ENCODE measurements around the gene SLX1A. TPM values are rescaled to one million over a fixed set of nuclear protein-coding genes. Genes with fewer than 3 reads are reported as not detected.
"Not testable (repeated sequence)": the region's sequence is repeated elsewhere in the genome, so short reads cannot be mapped to it uniquely, and the experiment has no call there.

Gene SLX1A
- total RNA-seq, 1 donor from 2014 or later: 36.4 TPM

DNA sequence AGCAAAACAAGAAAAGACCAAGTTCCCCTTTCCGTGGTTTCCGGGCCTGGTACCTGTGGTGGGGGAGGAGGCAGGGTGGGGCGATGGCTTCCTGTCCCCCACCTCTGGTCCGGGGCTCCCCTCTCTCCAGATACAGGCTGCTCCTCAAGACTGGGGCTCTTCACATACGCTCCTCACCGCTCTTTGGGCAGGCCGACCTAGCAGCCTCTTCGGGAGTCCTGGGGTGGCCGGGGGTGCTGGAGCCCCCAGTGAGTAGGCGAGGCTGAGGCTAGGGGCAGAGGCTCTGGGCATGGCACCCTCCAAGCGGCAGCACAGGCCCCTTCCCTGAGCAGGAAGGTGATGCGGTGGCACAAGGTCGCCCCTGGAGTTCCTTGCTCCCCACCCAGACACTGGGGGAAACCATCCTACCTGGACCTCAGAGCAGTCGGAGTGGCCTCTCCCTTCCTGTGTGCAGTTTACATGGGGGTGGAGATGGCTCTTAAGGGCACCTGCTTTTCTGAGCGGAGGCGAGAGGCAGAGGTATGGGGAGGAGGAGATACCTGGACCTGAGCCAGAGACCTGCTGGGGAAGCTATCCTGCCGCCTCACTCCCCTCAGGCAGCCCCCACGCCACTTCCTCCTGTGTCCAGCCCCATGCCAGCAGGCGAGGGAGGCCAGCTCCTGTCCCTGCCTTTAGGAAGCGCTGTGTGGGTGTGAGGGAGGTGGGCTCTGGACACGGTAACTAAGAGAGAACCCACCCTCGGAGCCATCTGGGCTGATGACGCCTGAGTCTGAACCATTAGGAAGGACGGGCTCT is 9.4 kb upstream of the SLX1A start:
- DNase-seq (ENCODE audit: low spot score): peak; percentile 62

DNA sequence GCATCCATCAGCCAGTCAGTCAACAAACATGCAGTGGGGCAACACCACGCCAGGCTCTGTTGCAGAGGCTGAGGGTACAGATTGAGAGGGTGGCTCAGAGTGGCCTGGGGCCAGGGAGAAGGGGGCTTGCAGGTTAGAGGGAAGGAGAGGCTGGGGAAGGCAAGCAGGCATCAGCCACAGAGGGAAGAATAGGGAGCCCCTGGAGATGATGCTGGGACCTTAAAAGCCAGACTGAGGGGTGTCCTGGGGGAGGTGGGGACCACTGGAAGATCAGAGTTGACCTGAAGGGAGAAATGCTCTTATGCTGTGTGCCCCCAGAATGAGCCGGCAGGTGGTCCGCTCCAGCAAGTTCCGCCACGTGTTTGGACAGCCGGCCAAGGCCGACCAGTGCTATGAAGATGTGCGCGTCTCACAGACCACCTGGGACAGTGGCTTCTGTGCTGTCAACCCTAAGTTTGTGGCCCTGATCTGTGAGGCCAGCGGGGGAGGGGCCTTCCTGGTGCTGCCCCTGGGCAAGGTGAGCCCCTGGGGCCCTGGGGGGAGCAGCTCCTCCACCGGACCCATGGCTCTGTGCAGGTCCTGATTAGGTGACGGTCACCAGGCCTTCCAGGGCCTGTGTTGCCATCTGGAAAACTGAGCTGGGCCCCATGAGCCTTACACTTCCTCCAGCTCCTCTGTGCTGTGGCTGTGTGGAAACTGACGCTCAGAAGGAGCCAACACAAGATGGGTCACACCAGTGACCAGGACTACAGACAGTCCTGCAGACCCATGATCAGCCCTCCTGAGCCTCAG is 8.6 kb upstream of the SLX1A start:
- DNase-seq (ENCODE audit: low spot score): peak; percentile 48

DNA sequence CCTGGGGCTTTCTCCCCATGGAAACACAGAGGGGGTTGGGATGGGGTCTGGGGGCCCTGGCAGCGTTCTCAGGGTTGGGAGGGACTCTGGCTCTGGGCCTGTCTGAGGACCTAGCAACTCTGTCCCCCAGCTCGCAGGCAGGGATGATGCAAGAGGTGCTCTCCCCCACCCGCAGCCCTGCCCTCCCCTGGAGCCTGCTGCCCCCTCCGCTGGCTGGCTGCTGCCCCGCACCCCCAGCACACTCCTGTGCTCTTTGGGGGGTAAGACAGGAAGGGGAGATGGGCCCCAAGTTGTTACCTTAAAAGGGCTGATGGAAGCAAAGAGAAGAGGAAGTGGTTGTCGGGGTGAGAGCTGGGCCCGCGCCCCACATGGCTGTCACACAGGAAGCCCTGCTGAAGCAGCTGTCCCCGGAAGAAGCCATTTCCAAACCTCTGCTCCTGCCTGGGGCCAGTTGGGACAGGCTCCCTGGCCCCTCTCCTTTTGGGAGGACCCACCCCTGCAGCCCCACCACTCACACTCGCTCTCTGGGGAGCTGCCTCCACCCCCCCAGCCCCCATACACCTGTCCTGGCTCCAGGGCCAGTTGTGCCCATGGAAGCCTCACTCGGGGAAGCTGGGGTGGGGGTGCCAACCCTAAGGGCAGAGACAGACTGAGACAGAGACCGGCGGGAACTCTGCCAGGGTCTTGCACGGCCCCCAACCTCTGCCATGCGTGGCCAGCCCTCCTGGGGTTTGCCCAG is 7.8 kb upstream of the SLX1A start:
- DNase-seq (ENCODE audit: low spot score): peak; percentile 59

DNA sequence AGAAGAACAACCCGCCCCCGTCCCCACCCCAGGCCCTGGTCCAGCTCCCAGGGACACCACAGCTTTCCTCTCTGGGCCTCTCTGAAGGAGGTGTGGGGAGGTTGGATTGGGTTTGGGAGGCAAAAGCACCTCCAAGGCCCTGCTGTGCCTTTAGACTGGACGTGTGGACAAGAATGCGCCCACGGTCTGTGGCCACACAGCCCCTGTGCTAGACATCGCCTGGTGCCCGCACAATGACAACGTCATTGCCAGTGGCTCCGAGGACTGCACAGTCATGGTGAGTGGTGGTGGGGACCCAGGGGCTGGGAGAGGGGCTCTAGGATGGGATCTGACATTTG is 7.3 kb upstream of the SLX1A start:
- DNase-seq (ENCODE audit: low spot score): no peak

DNA sequence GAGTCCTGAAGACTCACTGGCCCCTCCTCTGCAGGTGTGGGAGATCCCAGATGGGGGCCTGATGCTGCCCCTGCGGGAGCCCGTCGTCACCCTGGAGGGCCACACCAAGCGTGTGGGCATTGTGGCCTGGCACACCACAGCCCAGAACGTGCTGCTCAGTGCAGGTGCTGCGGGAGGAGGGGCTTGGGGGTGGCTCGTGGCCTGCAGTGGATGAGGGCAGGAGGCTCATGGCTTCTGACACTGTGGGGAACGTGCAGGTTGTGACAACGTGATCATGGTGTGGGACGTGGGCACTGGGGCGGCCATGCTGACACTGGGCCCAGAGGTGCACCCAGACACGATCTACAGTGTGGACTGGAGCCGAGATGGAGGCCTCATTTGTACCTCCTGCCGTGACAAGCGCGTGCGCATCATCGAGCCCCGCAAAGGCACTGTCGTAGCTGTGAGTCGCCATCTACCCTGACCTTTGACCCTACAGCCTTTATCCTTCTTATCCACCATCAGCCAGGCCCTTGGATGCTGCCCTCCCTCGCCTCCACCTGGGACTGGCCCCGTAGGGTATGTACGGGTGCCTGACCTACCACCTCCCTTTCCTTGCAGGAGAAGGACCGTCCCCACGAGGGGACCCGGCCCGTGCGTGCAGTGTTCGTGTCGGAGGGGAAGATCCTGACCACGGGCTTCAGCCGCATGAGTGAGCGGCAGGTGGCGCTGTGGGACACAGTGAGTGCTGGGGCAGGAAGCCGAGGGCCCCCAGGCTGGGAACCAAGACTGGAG is 6.7 kb upstream of the SLX1A start:
- peak; percentile 65 for DNase-seq (ENCODE audit: low spot score)

DNA sequence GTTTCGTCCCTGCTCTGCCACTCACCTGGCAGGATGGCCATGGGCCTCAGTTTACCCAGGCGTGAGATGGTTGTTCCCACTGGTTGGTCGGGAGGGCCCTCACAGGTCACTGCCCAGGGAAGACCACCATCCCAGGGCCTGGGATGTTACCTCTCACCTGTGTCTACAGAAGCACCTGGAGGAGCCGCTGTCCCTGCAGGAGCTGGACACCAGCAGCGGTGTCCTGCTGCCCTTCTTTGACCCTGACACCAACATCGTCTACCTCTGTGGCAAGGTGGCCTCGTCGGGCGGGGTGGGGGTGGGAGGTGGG is 6.2 kb upstream of the SLX1A start:
- no peak for DNase-seq (ENCODE audit: low spot score)

DNA sequence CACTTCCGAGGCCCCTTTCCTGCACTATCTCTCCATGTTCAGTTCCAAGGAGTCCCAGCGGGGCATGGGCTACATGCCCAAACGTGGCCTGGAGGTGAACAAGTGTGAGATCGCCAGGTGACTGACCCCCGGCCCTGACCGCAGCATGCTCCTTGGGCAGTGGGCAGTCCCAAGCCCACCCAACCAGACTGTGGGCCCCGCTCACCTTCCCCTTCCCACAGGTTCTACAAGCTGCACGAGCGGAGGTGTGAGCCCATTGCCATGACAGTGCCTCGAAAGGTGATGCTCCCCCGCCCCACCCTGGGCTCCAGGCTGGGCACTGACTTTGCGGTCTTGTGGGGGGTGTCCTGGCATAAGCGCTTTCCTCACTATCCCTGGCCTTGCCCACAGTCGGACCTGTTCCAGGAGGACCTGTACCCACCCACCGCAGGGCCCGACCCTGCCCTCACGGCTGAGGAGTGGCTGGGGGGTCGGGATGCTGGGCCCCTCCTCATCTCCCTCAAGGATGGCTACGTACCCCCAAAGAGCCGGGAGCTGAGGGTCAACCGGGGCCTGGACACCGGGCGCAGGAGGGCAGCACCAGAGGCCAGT is 5.6 kb upstream of the SLX1A start:
- no peak for DNase-seq (ENCODE audit: low spot score)

DNA sequence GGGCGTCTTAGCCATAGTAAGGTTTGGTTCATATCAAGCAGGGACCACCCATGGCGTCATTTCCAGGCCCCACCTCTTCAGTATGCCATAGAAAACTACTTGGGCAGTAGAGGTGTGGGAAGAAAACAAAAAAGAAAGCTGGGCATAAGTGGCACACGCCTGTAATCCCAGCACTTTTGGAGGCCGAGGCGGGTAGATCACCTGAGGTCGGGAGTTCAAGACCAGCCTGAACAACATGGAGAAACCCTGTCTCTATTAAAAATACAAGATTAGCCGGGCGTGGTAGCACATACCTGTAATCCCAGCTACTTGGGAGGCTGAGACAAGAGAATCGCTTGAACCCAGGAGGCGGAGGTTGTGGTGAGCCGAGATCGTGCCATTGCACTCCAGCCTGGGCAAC is 2.5 kb upstream of the SLX1A start:
- not testable (repeated sequence) for DNase-seq (ENCODE audit: low spot score)

DNA sequence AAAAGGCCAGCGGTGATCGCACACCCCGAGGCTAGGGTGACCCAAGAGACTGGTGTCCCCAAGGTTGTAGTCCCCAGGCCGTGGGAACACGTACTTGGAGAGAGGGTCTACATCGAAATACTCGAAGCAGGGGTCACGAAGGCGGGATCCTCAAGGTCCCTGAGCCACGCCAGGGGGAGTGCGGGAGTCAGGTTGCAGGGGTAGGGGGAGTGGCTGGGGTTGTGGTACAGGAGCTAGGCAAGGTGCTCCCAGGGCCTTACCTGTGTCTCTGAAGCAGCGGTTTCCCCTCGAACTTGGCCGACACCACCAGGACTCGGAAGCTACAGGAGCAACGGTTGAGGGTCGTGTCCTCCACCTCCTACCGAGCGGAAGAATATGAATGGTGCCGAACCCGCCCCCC is 577 bp upstream of the SLX1A start:
- not testable (repeated sequence) for DNase-seq (ENCODE audit: low spot score)

DNA sequence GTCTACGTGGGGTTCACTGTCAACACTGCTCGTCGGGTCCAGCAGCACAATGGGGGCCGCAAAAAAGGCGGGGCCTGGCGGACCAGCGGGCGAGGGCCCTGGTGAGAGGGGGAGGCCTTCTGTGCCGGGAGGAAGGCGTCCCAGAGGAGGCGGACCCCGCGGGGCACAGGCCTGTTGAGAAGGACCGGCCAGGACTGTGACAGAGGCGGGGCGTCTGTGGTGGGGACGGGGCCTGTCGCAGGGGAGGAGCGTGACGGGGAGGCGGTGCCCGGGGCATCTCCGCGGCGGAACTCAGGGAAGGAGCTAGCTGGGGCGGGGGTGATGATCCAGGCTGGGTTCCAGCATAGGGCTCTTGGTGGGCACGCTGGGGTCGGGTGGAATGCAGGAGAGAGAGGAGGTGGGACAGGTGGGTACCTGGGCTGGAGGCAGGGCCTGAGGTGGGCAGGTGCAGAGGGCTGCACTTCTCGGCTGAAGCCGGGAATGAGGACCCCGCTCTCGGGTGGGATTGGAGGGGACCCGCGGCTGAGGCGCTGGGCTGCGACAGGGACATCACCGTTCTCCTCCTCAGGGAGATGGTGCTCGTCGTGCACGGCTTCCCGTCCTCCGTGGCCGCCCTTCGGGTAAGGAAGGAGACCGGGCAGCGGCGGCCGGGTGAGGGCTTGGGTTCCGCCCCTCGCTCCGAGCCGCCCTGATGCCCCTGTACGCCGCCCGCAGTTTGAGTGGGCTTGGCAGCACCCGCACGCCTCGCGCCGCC is 674 bp downstream of the SLX1A start:
- DNase-seq (ENCODE audit: low spot score): peak; percentile 42

DNA sequence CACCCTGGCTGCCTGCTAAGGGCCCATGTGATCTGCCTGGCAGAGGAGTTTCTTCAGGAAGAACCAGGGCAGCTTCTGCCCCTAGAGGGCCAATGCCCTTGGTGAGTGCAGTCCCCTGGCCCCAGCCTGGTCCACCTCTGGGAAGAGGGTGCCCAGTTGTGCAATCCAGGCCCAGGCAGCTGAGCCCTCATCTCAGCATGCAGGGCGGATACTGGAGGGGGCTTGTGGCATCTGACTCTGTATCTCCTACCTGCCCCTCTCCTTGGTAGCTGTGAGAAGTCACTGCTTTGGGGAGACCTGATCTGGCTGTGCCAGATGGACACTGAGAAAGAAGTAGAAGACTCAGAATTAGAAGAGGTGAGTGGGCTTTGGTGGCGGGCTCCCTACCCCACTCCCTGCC is 3.3 kb downstream of the SLX1A start:
- DNase-seq (ENCODE audit: low spot score): not testable (repeated sequence)

DNA sequence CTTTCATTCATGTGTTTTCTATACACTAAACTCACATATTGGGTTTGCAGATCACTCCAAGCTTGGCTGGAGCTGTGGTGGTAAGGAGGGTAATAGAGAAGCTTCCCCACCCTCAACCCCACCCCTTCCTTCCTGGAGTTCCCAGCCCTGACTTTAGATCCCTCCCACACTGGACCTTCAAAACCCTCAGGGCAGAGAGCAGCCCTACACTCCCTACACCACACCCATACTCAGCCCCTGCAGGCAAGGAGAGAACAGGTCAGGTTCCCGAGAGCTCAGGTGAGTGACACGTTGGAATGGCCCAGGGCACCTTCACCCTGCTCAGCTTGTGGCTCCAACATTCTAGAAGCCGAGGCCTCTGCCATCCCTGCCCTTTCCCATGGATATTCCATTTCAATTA is 5.4 kb downstream of the SLX1A start, which contains the start of gene SULT1A3:
TSS of gene SULT1A3 (plus strand) at position 207 of the 400 bp plus-strand sequence. CDS start 1,474 bp downstream, outside the sequence.
- not testable (repeated sequence) for DNase-seq (ENCODE audit: low spot score)

DNA sequence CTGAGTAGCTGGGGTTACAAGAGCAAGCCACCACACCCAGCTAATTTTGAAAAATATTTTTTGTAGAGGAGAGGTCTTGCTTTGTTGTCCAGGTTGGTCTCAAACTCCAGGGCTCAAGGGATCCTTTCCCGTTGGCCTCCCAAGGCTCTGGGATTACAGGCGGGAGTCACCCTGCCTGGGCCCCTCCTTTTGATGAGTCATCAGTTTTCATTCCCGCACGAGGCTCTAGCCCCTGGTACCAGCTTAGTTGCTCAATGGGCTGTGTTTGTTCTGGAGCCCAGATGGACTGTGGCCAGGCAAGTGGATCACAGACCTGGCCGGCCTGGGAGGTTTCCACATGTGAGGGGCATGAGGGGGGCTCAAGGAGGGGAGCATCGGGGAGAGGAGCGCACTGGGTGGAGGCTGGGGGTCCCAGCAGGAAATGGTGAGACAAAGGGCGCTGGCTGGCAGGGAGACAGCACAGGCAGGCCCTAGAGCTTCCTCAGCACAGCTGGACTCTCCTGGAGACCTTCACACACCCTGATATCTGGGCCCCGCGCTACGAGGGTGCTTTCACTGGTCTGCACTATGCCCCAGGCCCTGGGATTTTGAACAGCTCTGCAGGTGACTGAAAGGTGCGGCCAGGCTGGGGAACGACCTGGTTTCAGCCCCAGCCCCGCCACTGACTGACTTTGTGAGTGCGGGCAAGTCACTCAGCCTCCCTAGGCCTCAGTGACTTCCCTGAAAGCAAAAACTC is 6.1 kb downstream of the SLX1A start:
- not testable (repeated sequence) for DNase-seq (ENCODE audit: low spot score)

DNA sequence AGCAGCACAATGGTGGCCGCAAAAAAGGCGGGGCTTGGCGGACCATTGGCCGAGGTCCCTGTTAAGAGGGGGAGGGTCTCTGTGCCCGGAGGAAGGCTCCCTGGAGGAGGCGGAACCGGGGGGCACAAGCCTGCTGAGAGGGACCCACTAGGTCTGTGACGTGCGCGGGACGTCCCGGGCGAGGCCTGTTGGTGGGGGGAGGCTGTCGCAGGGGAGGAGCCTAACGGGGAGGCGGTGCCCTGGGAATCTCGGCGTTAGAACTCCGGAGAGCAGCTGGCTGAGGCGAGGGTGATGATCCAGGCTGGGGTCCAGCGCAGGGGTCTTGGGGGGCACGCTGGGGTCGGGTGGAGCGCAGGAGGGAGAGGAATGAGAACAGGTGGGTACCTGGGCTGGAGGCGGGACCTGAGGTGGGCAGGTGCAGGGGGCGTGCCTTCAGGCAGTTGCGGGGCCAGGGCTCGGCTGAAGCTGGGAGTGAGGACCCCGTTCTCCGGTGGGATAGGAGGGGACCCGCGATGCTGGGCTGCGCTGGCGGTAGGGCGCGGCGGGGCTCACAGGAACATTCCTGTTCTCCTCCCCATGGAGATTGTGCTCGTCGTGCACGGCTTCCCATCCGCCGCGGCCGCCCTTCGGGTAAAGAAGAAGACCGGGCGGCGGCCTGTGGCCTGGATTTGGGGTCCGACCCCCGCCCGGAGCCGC is 12.0 kb downstream of the SLX1A start:
- DNase-seq (ENCODE audit: low spot score): peak; percentile 44

DNA sequence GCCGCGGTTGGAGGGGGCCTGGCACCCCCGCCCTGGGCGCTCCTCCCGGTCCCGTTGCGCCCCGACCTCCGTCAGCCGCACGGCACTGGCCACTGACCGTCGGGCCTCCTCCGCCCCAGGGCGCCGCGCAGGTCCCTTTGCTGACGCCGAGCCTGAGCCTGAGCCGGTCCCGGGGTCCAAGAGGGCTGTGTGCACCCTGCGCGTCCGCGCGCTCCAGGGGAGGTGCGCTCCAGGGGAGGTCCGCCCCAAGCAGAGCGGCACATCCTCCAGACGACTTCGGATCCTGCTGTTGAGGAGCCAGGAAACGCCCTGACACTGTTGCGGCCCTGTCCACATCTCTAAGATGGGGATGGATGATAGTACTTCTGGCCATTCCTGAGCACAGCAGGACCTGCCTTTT is 12.6 kb downstream of the SLX1A start:
- not testable (repeated sequence) for DNase-seq (ENCODE audit: low spot score)

DNA sequence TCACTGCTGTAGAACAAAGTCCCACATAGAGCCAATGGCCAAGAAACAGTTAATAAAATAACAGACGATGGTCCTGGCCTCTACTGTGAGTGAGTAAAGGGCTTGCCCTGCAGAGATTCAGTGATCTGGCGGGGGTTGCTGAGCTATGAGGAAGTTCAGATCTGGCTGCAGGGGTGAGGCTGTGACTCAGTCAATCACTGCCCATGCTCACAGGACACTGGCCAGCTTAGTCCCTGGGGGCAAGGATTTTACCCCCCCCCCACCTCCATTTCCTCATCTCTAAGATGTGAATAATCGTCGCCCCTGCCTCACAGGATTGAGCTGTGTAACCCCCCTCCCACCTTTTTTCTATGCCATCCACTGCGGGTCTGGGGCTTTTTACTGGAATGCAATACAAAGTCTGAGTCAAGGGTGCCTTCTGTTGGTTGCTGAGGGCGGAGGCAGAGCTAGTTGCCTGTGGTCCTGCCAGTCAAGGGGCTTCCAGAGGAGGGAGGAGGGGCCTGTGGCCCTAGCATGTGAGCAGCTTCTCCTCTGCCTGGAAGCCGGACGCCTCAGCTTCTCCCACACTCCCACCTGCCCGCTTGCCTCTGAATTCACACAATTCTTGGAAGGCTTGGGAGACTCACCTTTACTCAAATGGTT is 13.5 kb downstream of the SLX1A start:
- peak; percentile 47 for DNase-seq (ENCODE audit: low spot score)

DNA sequence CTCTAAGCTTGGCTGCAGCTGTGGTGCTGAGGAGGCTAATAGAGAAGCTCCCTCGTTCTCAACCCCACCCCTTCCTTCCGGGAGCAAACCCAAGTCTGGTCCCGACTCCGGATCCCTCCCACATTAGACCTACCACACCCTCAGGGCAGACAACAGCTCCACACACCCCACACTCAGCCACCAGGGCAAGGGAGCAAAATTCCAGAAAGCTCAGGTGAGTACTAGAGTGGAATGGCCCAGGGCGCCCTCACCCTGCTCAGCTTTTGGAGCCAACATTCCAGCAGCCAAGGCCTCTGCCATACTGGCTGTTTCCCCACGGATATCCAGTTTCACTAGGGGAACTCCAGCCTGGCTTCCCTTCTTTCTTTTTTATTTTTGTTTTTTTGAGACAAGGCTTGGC is 15.4 kb downstream of the SLX1A start:
- DNase-seq (ENCODE audit: low spot score): not testable (repeated sequence)

DNA sequence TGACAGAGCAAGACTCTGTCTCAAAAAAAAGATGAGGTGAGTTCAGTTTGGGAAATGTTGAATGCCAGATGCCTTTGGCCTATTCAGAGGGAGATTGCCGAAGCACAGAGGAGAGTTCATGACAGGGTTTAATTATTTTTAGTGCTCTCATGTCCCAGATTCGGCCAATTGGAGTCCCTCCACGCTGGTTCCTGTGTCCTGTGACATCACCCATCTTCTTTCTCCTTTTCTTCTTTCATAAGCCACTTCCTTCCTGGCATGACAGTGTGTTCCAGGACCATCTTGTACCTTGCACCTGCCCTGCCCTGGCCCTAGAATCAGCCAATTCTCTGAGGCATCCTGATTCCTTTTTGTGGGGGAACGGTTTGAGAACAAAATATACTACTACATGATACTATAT is 17.7 kb downstream of the SLX1A start:
- DNase-seq (ENCODE audit: low spot score): not testable (repeated sequence)

DNA sequence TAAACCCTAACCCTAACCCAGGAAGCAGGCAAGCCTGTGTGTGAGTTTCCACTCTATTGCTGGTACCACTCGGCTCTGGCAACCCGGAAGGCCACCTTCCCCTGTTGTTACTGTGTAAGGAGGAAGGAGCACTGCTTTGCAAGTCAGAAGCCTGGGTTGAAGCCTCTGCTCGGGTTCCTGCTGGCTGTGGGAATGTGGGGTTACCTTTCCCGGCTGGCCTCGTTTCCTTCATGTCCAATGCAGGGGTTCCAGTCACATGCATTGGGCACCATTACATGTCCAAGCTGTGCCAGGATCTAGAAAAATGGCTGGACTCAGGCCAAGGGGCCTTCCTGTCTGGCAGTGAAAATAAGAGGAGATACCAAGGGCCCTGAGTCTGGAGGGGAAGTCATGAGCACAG is 23.4 kb downstream of the SLX1A start:
- peak; percentile 25 for DNase-seq (ENCODE audit: low spot score)

Measured in ureter (tissue), 1 donor.